ENCODE data around the gene TPX2. TPM values are rescaled to one million over a fixed set of nuclear protein-coding genes. Genes with fewer than 3 reads are reported as not detected.

TPX2 gene
- total and polyA plus RNA-seq, 3 experiments from 2014 or later: 1.1 to 62.7 (median 60.3) TPM

- peak overlapping the region in 5 of 7 donors; percentile 11 to 57 (median 42) for H3K4me3 Mint-ChIP-seq
- no peak overlapping the region for H3K4me3 ChIP-seq (ENCODE audit: low read length)
- H3K9me3 ChIP-seq (ENCODE audit: low read length): no peaks in the 10 kb centered on the region
- H3K27ac Mint-ChIP-seq: peak overlapping the region; percentile 49 to 89 (median 84)
- CTCF ChIA-PET: interaction anchor here (2.3 to 8.4 kb wide), 2 partner anchors 9 to 52 kb away, joined by 11 to 52 read pairs; partner anchors contain the start of gene BCL2L1
- H3K36me3 ChIP-seq (ENCODE audit: insufficient read depth, low read length): peaks cover 16% of the 10 kb centered on the region
- no peak for DNase-seq
- POLR2A ChIA-PET: no interaction called here
- no peaks in the 10 kb centered on the region for H3K27me3 Mint-ChIP-seq
- no peaks in the 10 kb centered on the region for H3K9me3 Mint-ChIP-seq
- H3K36me3 Mint-ChIP-seq: peaks cover 5 to 47% (median 22%) of the 10 kb centered on the region in 3 donors
- peaks cover 75% of the 10 kb centered on the region for H3K4me1 ChIP-seq (ENCODE audit: insufficient read depth, low read length)
- peaks cover 81 to 97% (median 93%) of the 10 kb centered on the region in 3 donors for H3K4me1 Mint-ChIP-seq
- no peaks in the 10 kb centered on the region for H3K27me3 ChIP-seq (ENCODE audit: insufficient read depth, low read length, poor library complexity, severe bottlenecking)
- H3K27ac ChIP-seq (ENCODE audit: low read depth, low read length): peak overlapping the region; percentile 28
These were observed 25.5 kb upstream of the TPX2 start for GRCh38 chr20:31713312-31714273.

- no peaks in the 10 kb centered on the region for H3K9me3 ChIP-seq (ENCODE audit: low read length)
- POLR2A ChIA-PET: no interaction called here
- peaks cover 22% of the 10 kb centered on the region for H3K36me3 ChIP-seq (ENCODE audit: insufficient read depth, low read length)
- peaks cover 5 to 38% (median 21%) of the 10 kb centered on the region in 3 donors for H3K36me3 Mint-ChIP-seq
- peaks cover 90% of the 10 kb centered on the region for H3K4me1 ChIP-seq (ENCODE audit: insufficient read depth, low read length)
- peak overlapping the region; percentile 5 to 98 (median 41) for H3K4me3 Mint-ChIP-seq
- no peak for DNase-seq
- H3K4me3 ChIP-seq (ENCODE audit: low read length): no peak overlapping the region
- H3K27ac Mint-ChIP-seq: peak overlapping the region; percentile 49 to 91 (median 80)
- no peaks in the 10 kb centered on the region for H3K27me3 ChIP-seq (ENCODE audit: insufficient read depth, low read length, poor library complexity, severe bottlenecking)
- CTCF ChIA-PET: interaction anchor here (5.6 kb wide), 1 partner anchor 54 kb away, joined by 39 read pairs; no protein-coding TSS in a partner anchor
- H3K27me3 Mint-ChIP-seq: no peaks in the 10 kb centered on the region
- peak overlapping the region; percentile 18 for H3K27ac ChIP-seq (ENCODE audit: low read depth, low read length)
- H3K9me3 Mint-ChIP-seq: no peaks in the 10 kb centered on the region
- peaks cover 88 to 100% (median 96%) of the 10 kb centered on the region in 3 donors for H3K4me1 Mint-ChIP-seq
These were observed 23.3 kb upstream of the TPX2 start for GRCh38 chr20:31715766-31716165.

GRCh38 chr20:31716351-31716750 is 22.7 kb upstream of the TPX2 start:
- no peaks in the 10 kb centered on the region for H3K27me3 Mint-ChIP-seq

GRCh38 chr20:31716818-31717477 is 22.1 kb upstream of the TPX2 start:
- H3K27ac Mint-ChIP-seq: peak overlapping the region; percentile 49 to 94 (median 90)
- peak overlapping the region; percentile 73 to 98 (median 81) for H3K4me3 Mint-ChIP-seq
- Histone ChIP-seq H3K9me3 (ENCODE audit: low read length) (no peaks in the 10 kb centered on the region), H3K36me3 (ENCODE audit: insufficient read depth, low read length) (peaks cover 22% of the 10 kb centered on the region), H3K4me1 (ENCODE audit: insufficient read depth, low read length) (peaks cover 92% of the 10 kb centered on the region), H3K27ac (ENCODE audit: low read depth, low read length) (peak overlapping the region; percentile 64), H3K27me3 (ENCODE audit: insufficient read depth, low read length, poor library complexity, severe bottlenecking) (no peaks in the 10 kb centered on the region), H3K4me3 (ENCODE audit: low read length) (no peak overlapping the region)
- H3K4me1 Mint-ChIP-seq: peaks cover 90 to 100% (median 96%) of the 10 kb centered on the region in 3 donors
- no peaks in the 10 kb centered on the region for H3K9me3 Mint-ChIP-seq
- H3K36me3 Mint-ChIP-seq: peaks cover 5 to 33% (median 20%) of the 10 kb centered on the region in 3 donors
- DNase-seq: no peak
- peaks cover 0 to 1% of the 10 kb centered on the region in 2 donors for H3K27me3 Mint-ChIP-seq
- CTCF ChIA-PET: interaction anchor here (2.2 to 5.6 kb wide), 2 partner anchors 42 to 56 kb away, joined by 14 to 39 read pairs; no protein-coding TSS in a partner anchor
- POLR2A ChIA-PET: interaction anchor here (0.6 to 0.7 kb wide), 2 partner anchors 41 to 144 kb away, joined by 4 to 7 read pairs; no protein-coding TSS in a partner anchor

More at GRCh38 chr20:31716351-31716750, 22.7 kb upstream of the TPX2 start:
- CTCF ChIA-PET: interaction anchor here (5.6 kb wide), 1 partner anchor 55 kb away, joined by 39 read pairs; no protein-coding TSS in a partner anchor
- POLR2A ChIA-PET: interaction anchor here (0.7 kb wide), 1 partner anchor 143 kb away, joined by 4 read pairs; no protein-coding TSS in a partner anchor
- Histone ChIP-seq H3K4me3 (ENCODE audit: low read length) (no peak overlapping the region), H3K27me3 (ENCODE audit: insufficient read depth, low read length, poor library complexity, severe bottlenecking) (no peaks in the 10 kb centered on the region), H3K27ac (ENCODE audit: low read depth, low read length) (peak overlapping the region; percentile 64), H3K36me3 (ENCODE audit: insufficient read depth, low read length) (peaks cover 22% of the 10 kb centered on the region), H3K4me1 (ENCODE audit: insufficient read depth, low read length) (peaks cover 92% of the 10 kb centered on the region), H3K9me3 (ENCODE audit: low read length) (no peaks in the 10 kb centered on the region)
- H3K4me1 Mint-ChIP-seq: peaks cover 90 to 100% (median 96%) of the 10 kb centered on the region in 3 donors
- peaks cover 5 to 37% (median 20%) of the 10 kb centered on the region in 3 donors for H3K36me3 Mint-ChIP-seq
- peak overlapping the region; percentile 49 to 94 (median 90) for H3K27ac Mint-ChIP-seq
- H3K9me3 Mint-ChIP-seq: no peaks in the 10 kb centered on the region
- H3K4me3 Mint-ChIP-seq: peak overlapping the region; percentile 51 to 98 (median 81)
- no peak for DNase-seq

GRCh38 chr20:31717478-31718201 is 21.4 kb upstream of the TPX2 start:
- no peaks in the 10 kb centered on the region for H3K9me3 Mint-ChIP-seq
- Histone ChIP-seq H3K27me3 (ENCODE audit: insufficient read depth, low read length, poor library complexity, severe bottlenecking) (no peaks in the 10 kb centered on the region), H3K36me3 (ENCODE audit: insufficient read depth, low read length) (peaks cover 22% of the 10 kb centered on the region), H3K4me3 (ENCODE audit: low read length) (peak overlapping the region; percentile 41), H3K4me1 (ENCODE audit: insufficient read depth, low read length) (peaks cover 88% of the 10 kb centered on the region), H3K27ac (ENCODE audit: low read depth, low read length) (peak overlapping the region; percentile 62), H3K9me3 (ENCODE audit: low read length) (no peaks in the 10 kb centered on the region)
- peaks cover 0 to 1% of the 10 kb centered on the region in 2 donors for H3K27me3 Mint-ChIP-seq
- ChIA-PET CTCF (interaction anchor here (1.4 to 5.6 kb wide), 5 partner anchors 10 to 56 kb away, joined by 4 to 39 read pairs (median 6); no protein-coding TSS in a partner anchor), POLR2A (interaction anchor here (0.6 kb wide), 2 partner anchors 40 to 42 kb away, joined by 4 to 7 read pairs; no protein-coding TSS in a partner anchor)
- H3K4me1 Mint-ChIP-seq: peaks cover 83 to 96% (median 95%) of the 10 kb centered on the region in 3 donors
- peak overlapping the region; percentile 73 to 98 (median 81) for H3K4me3 Mint-ChIP-seq
- H3K36me3 Mint-ChIP-seq: peaks cover 5 to 34% (median 19%) of the 10 kb centered on the region in 3 donors
- H3K27ac Mint-ChIP-seq: peak overlapping the region; percentile 49 to 94 (median 87)
- peak in 1 of 5 donors; percentile 43 for DNase-seq

GRCh38 chr20:31718952-31719643 is 20.0 kb upstream of the TPX2 start:
- H3K4me3 Mint-ChIP-seq: peak overlapping the region; percentile 88 to 98 (median 96)
- peak overlapping the region; percentile 99 for H3K4me3 ChIP-seq (ENCODE audit: low read length)
- ChIA-PET POLR2A (interaction anchor here (0.6 to 1.3 kb wide), 2 partner anchors 45 to 52 kb away, joined by 3 read pairs; no protein-coding TSS in a partner anchor), CTCF (interaction anchor here (0.9 to 5.7 kb wide), 6 partner anchors 9 to 106 kb away, joined by 3 to 138 read pairs (median 6); no protein-coding TSS in a partner anchor)
- no peaks in the 10 kb centered on the region for H3K9me3 Mint-ChIP-seq
- H3K36me3 ChIP-seq (ENCODE audit: insufficient read depth, low read length): peaks cover 14% of the 10 kb centered on the region
- H3K4me1 ChIP-seq (ENCODE audit: insufficient read depth, low read length): peaks cover 73% of the 10 kb centered on the region
- H3K4me1 Mint-ChIP-seq: peaks cover 73 to 86% (median 84%) of the 10 kb centered on the region in 3 donors
- peaks cover 4 to 27% (median 10%) of the 10 kb centered on the region in 3 donors for H3K36me3 Mint-ChIP-seq
- H3K27ac Mint-ChIP-seq: peak overlapping the region; percentile 49 to 99 (median 96)
- peak overlapping the region; percentile 97 for H3K27ac ChIP-seq (ENCODE audit: low read depth, low read length)
- no peaks in the 10 kb centered on the region for H3K9me3 ChIP-seq (ENCODE audit: low read length)
- DNase-seq: no peak
- no peaks in the 10 kb centered on the region for H3K27me3 ChIP-seq (ENCODE audit: insufficient read depth, low read length, poor library complexity, severe bottlenecking)
- H3K27me3 Mint-ChIP-seq: peaks cover 0 to 1% of the 10 kb centered on the region in 2 donors
